Heart left ventricle (tissue), 16 donors: ENCODE measurements around the gene RIMS1. TPM values are rescaled to one million over a fixed set of nuclear protein-coding genes. Genes with fewer than 3 reads are reported as not detected.

ENCODE experiments used
- ATAC-seq, 4 donors: fragments of 200-7000 bp; cut with Tn5 transposase; one replicate each; pipeline ENCODE4 v1.9.1; 2020 to 2022; ENCODE audit warnings: moderate library complexity in 4 of 4, mild to moderate bottlenecking in 3 of 4, moderate number of reproducible peaks in 1 of 4
- DNase-seq, 5 donors: peaks; one replicate each; pipeline ENCODE4 v3.0.0-alpha.2; 2020
- H3K27ac ChIP-seq, 12 donors: fragments of 200-600 bp; sonication (generic) in 4 of 12; one replicate each; pipeline versions ENCODE4 v1.5.0 to v1.8.0; 2016 to 2022; ENCODE audit warnings: mild to moderate bottlenecking in 2 of 12
- H3K27me3 ChIP-seq, 9 donors: fragments of 200-600 bp; sonication (generic) in 2 of 9; one replicate each; pipeline versions ENCODE4 v1.5.1 to v1.8.0; 2016 to 2022; ENCODE audit warnings: mild to moderate bottlenecking in 3 of 9
- H3K36me3 ChIP-seq, 9 donors: fragments of 200-600 bp; sonication (generic) in 2 of 9; one replicate each; pipeline versions ENCODE4 v1.5.0 to v1.8.0; 2018 to 2022; ENCODE audit warnings: mild to moderate bottlenecking in 2 of 9
- H3K4me1 ChIP-seq, 12 donors: fragments of 200-600 bp; sonication (generic) in 4 of 12; one replicate each; pipeline versions ENCODE4 v1.5.0 to v1.8.0; 2016 to 2022; ENCODE audit warnings: mild to moderate bottlenecking in 3 of 12
- H3K4me3 ChIP-seq, 12 donors: fragments of 200-600 bp; sonication (generic) in 4 of 12; one replicate each; pipeline versions ENCODE4 v1.5.0 to v1.8.0; 2017 to 2022; ENCODE audit warnings: mild to moderate bottlenecking in 9 of 12, moderate library complexity in 4 of 12
- H3K9me3 ChIP-seq, 12 donors: fragments of 200-600 bp; sonication (generic) in 4 of 12; one replicate each; pipeline versions ENCODE4 v1.5.0 to v1.8.0; 2016 to 2022; ENCODE audit warnings: mild to moderate bottlenecking in 1 of 12
- POLR2A ChIP-seq, 2 donors: fragments of 450-650 bp; IDR thresholded peaks; one replicate each; pipeline ENCODE4 v1.6.1; 2017; ENCODE audit warnings: antibody characterized with exemption in 2 of 2, mild to moderate bottlenecking in 2 of 2, moderate library complexity in 2 of 2
- WGBS, 4 donors: extraction: QIAGEN DNeasy Blood & Tissue Kit in 2 of 4; methylation state at CpG; one replicate each; pipeline versions ENCODE4 v1.1.5 to v1.1.7; 2013 to 2018; 5-methylcytosine and 5-hydroxymethylcytosine counted together
- intact Hi-C, 10 donors: fragments of 100-400 bp; cut with DNase I; formaldehyde crosslinking; loops; one replicate each; pipeline versions ENCODE4 v1.11.1 to v1.14.2; 2022
- polyA plus RNA-seq, 2 donors: library from polyadenylated mRNA; stranded (reverse); fragments of 200-250 nt; gene quantifications; one replicate each; pipeline ENCODE4 v1.2.3, GENCODE V29; 2013
- total RNA-seq, 9 donors: library from RNA; depleted of rRNA in 2 of 9; stranded (reverse); fragments of >200 nt in 2 of 9; fragmentation: NEBNext Ultra II Directional in 3 of 9; extraction: Animal tissue kit (Norgen Biotek cat#: 25700) in 3 of 9; gene quantifications; one replicate each; pipeline versions ENCODE4 v1.1.0 to v1.2.4, GENCODE V29; 2016 to 2023
- TF ChIP-seq, protein P1 (sequence below), 12 donors: fragments of 200-600 bp; sonication (generic) in 4 of 12; IDR thresholded peaks; one replicate each; pipeline versions ENCODE4 v1.5.0 to v1.8.0; 2018 to 2022; ENCODE audit warnings: antibody characterized with exemption in 12 of 12, mild to moderate bottlenecking in 5 of 12
- donor health status: ischemic (EF 13 %, LVEDD 7.1; RV severe dilation, severe dysfunction).
- donor health status: healthy with polysubstance abuse.
- donor health status: DM: no; HTN: yes; CAD: no.
- donor health status: DM: no; HTN: no; CAD: no.
- donor health status: ischemic (EF 25% LVEDD 6.9; RV normal size, moderate dysfunction).
- donor health status: ischemic (EF 25% LVEDD 5.7; RV mildly dilated, moderate dysfunction).
- donor health status: healthy.
- donor health status: DM: yes; HTN: yes; CAD: no.
- donor health status: ischemic (EF 35%, LVEDD 5.7; RV mildly dilated, moderate dysfunction).
- donor health status: nonischemic (EF 11% LVEDD 7.7; RV severe dilation, severe dysfunction).
- donor health status: DM: yes; HTN: yes; CAD: no.
- donor health status: PGD.
- donor health status: ischemic (EF 29% LVEDD 5.4; RV normal size, mild dysfunction).
- donor health status: nonischemic (EF 23%, LVEDD 6.1; RV moderate dilation, normal function).

The RIMS1 gene
- total and polyA plus RNA-seq, 11 donors, result 0.11 to 3.2 (median 1.1) TPM; not detected in 4

DNA sequence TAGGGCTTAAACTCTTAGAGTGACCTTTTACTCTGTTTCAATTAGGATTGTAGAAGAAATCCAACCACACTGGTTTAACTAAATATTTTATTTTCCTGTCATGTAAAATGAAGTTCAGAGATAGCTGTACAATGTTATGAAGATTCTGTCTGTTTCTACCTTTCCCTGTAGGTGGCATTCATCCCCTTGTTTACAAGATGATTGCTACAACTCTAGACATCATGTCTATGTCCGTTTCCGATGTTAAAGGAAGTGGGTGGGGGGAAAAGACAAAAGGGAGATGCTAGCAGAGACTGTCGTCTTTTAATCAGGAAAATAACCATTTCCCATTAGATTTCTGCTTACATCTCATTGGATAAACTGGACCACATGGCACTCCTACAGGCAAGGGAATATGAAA, 30.9 kb upstream of the RIMS1 start:
- ATAC-seq (no peak), DNase-seq (no peak)
- H3K27me3 ChIP-seq, result no peaks in the 10 kb centered on the region
- TF ChIP-seq, protein P1, sequence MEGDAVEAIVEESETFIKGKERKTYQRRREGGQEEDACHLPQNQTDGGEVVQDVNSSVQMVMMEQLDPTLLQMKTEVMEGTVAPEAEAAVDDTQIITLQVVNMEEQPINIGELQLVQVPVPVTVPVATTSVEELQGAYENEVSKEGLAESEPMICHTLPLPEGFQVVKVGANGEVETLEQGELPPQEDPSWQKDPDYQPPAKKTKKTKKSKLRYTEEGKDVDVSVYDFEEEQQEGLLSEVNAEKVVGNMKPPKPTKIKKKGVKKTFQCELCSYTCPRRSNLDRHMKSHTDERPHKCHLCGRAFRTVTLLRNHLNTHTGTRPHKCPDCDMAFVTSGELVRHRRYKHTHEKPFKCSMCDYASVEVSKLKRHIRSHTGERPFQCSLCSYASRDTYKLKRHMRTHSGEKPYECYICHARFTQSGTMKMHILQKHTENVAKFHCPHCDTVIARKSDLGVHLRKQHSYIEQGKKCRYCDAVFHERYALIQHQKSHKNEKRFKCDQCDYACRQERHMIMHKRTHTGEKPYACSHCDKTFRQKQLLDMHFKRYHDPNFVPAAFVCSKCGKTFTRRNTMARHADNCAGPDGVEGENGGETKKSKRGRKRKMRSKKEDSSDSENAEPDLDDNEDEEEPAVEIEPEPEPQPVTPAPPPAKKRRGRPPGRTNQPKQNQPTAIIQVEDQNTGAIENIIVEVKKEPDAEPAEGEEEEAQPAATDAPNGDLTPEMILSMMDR (IDR thresholded peaks at IDR 0.05), result no peak
- no peak for TF ChIP-seq POLR2A (IDR thresholded peaks at IDR 0.05)
- 32 to 38% (median 34%) methylated on average over 3 of the region's 3 CpGs for WGBS, 4 donors
- no peak overlapping the region for H3K27ac ChIP-seq
- intact Hi-C loops, result no loop called here
- no peak overlapping the region for H3K4me3 ChIP-seq
- peaks cover 0 to 4% (median 0%) of the 10 kb centered on the region in 12 donors for H3K9me3 ChIP-seq
- H3K36me3 ChIP-seq, result no peaks in the 10 kb centered on the region
- no peaks in the 10 kb centered on the region for H3K4me1 ChIP-seq

DNA sequence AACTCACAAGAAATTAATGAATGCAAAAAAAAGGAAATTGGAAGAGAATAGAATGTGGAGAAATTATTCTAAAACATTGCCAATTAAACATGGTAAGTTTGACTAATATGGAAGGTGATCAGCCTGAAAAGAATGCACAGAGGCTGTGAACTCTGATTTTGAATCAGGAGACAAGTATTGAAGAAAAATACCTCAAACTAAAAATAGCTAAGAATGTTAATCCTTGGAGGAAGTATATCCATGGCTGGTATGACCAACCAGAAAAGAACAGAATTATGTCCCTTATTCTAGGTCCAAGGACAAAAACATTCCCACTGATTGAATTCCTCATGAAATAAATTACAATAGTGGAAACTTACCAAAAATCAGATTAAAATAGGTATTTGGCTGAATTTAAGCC, 7.3 kb upstream of the RIMS1 start:
- no peaks in the 10 kb centered on the region for H3K4me1 ChIP-seq
- TF ChIP-seq, protein P1 (IDR thresholded peaks at IDR 0.05), result no peak

DNA sequence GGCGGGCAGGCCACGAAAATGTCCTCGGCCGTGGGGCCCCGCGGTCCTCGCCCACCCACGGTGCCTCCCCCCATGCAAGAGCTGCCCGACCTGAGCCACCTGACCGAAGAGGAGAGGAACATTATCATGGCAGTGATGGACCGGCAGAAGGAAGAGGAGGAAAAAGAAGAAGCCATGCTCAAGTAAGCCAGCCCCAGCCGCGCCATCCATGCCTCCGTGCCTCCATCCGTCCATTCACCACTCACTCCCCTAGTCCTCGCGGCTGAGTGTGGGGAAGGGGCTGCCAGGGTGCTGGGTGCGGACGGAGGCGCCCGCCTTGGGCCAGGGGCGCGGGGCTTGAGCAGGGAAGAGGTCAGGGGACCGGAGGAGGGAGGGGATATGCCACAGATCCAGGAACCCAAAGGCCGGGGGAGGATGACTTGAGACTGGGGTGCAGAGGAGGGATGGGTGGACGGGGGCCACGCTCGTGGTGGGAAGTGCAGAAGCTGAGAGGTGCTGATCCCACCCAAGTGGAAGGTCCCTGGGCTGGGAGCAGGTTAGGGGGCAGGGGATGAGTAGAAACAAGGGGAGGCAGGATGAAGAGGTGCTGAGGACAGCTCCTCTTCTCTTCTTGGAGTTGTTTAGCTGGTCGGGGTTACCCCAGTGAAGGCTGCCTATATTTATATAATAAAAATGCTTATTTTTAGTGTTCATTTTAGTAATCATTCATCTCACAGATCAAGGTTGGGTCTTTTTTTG, 825 bp downstream of the RIMS1 start:
- H3K4me1 ChIP-seq, result peaks cover 0 to 10% (median 0%) of the 10 kb centered on the region in 12 donors
- ATAC-seq (peak in 1 of 4 donors; percentile 27), DNase-seq (peak in 1 of 5 donors; percentile 48)
- intact Hi-C loops, result no loop called here
- peak overlapping the region; percentile 5 to 53 (median 36) for H3K4me3 ChIP-seq
- no peaks in the 10 kb centered on the region for H3K36me3 ChIP-seq
- H3K27me3 ChIP-seq, result peaks cover 8 to 50% (median 24%) of the 10 kb centered on the region in 9 donors
- H3K9me3 ChIP-seq, result no peaks in the 10 kb centered on the region
- TF ChIP-seq POLR2A (IDR thresholded peaks at IDR 0.05), result no peak
- TF ChIP-seq, protein P1 (IDR thresholded peaks at IDR 0.05), result no peak
- 3 to 6% (median 4%) methylated on average over 28 to 29 of the region's 29 CpGs for WGBS, 4 donors
- H3K27ac ChIP-seq, result no peak overlapping the region

More for the DNA sequence above, 7.3 kb upstream of the RIMS1 start:
- Histone ChIP-seq H3K36me3 (no peaks in the 10 kb centered on the region), H3K9me3 (no peaks in the 10 kb centered on the region), H3K4me3 (no peak overlapping the region), H3K27me3 (peaks cover 0 to 11% (median 0%) of the 10 kb centered on the region in 9 donors), H3K27ac (no peak overlapping the region)
- DNase-seq (no peak), ATAC-seq (no peak)
- intact Hi-C loops, result no loop called here

DNA sequence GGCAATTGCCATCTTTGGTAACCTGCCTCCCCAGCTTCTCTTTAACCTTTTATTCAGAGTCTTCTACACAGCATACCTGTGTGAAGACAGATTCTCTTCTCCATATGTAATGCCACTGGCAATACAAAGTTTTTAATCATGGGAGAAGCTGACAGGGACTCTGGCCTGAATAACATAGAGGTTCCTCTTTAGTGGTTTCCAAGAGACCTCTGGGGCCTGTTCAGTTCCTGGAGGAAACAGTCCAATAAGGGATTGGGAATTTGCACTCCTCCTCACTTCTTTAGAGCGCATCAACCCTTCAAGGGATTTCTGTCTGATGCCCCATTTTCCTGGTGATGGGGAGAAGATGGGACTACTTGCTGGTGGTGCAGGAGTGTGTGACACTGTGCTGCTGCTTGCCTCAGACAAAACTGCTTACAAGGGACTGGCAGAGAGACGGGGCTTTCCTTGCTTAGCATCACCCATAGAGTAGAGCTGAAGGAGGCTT, 1.4 kb downstream of the RIMS1 start:
- H3K9me3 ChIP-seq, result no peaks in the 10 kb centered on the region
- H3K27ac ChIP-seq, result no peak overlapping the region
- no peaks in the 10 kb centered on the region for H3K36me3 ChIP-seq
- TF ChIP-seq POLR2A (IDR thresholded peaks at IDR 0.05), result no peak
- TF ChIP-seq, protein P1 (IDR thresholded peaks at IDR 0.05), result no peak
- WGBS, 4 donors, result 87 to 100% (median 94%) methylated on average over 1 to 2 of the region's 2 CpGs
- H3K27me3 ChIP-seq, result peaks cover 8 to 50% (median 24%) of the 10 kb centered on the region in 9 donors
- H3K4me1 ChIP-seq, result peaks cover 0 to 10% (median 0%) of the 10 kb centered on the region in 12 donors
- intact Hi-C loops, result no loop called here
- DNase-seq (no peak), ATAC-seq (no peak)
- H3K4me3 ChIP-seq, result no peak overlapping the region
